ENCODE measurements around the gene TEAD4. TPM values are rescaled to one million over a fixed set of nuclear protein-coding genes. Genes with fewer than 3 reads are reported as not detected.

Gene TEAD4
- total RNA-seq, 1 experiment from 2014 or later: 127 TPM

DNA sequence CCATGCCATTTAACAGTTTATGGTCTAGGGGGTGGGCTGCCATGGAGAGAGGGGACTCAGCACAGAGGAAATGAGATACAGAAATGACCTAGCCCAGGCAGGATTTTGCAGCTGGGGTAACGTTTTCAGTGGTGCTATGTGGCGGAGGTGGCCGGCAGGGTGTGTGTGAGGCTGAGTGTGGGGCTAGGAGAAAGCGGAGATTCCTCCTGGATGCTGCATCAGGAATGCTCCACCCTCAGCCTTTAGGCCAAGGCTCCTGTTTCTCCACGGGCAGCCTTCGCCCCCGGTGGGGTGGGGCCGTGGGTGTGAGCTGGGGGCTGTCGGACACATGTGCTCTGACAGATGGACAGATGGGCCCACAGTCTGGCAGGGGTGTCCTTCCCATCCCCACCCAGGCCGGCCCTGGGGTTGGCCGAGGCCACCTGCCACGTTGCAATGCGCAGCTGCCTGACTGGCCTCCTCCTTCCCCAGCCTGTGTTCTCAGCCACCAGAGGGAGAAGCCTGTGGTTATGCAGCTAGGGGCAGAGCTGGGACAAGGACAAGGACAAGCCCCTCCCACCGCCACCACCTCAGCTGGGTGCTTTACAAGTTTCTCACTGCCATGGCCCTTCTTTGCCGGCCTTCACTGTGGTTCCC is 44.3 kb downstream of the TEAD4 start:
- Mint-ChIP-seq H3K36me3 (ENCODE audit: insufficient read depth in 1 of 3, low read depth in 3 of 3) (peaks cover 9 to 71% (median 18%) of the 10 kb centered on the region in 3 experiments; a peak in 6 of 7 replicates), H3K4me1 (peaks cover 31 to 37% of the 10 kb centered on the region in 2 experiments), H3K27me3 (ENCODE audit: low read depth) (no peaks in the 10 kb centered on the region; the same call in 1 of the 2 replicates), H3K4me3 (no peak overlapping the region), H3K9me3 (no peaks in the 10 kb centered on the region), H3K27ac (peak overlapping the region; percentile 68 to 88 (median 80); a peak in 5 of 7 replicates)
- Histone ChIP-seq H3K4ac (ENCODE audit: low read depth, low read length) (no peak overlapping the region), H4K8ac (replicated peaks; ENCODE audit: insufficient read length, low read depth, low read length) (no peak overlapping the region), H3K27me3 (ENCODE audit: insufficient read depth, low read length) (no peaks in the 10 kb centered on the region), H3K23ac (ENCODE audit: insufficient read length, low read depth, low read length) (no peak overlapping the region), H3T11ph (ENCODE audit: low read length) (no peak overlapping the region), H2AFZ (ENCODE audit: low read length) (no peak overlapping the region), H2BK15ac (ENCODE audit: low read depth, low read length) (no peak overlapping the region), H2BK5ac (ENCODE audit: insufficient read length, low read length) (no peak overlapping the region), H3K4me1 (ENCODE audit: insufficient read depth, low read length) (peaks cover 5% of the 10 kb centered on the region), H2BK20ac (ENCODE audit: low read depth, low read length, poor library complexity, severe bottlenecking) (no peak overlapping the region), H3K14ac (ENCODE audit: insufficient read depth, low read length) (no peak overlapping the region), H2AK5ac (ENCODE audit: insufficient read length, low read length) (no peak overlapping the region), H3K23me2 (ENCODE audit: insufficient read length, low read depth, low read length, poor library complexity, severe bottlenecking) (no peaks in the 10 kb centered on the region), H3K27ac (ENCODE audit: insufficient read length, low read depth, low read length) (no peak overlapping the region), H3K79me2 (ENCODE audit: insufficient read depth, low read length) (no peaks in the 10 kb centered on the region; the same call in 1 of the 2 replicates), H2BK120ac (ENCODE audit: low read depth, low read length, poor library complexity, severe bottlenecking) (no peak overlapping the region), H4K20me1 (ENCODE audit: control insufficient read depth, insufficient read depth, insufficient read length) (no peaks in the 10 kb centered on the region), H3K56ac (ENCODE audit: insufficient read length, low read depth, low read length) (no peak overlapping the region), H3K9ac (ENCODE audit: extremely low read depth, insufficient read length, low read length) (no peak overlapping the region), H3K79me1 (ENCODE audit: insufficient read depth, low read depth, low read length, poor library complexity, severe bottlenecking) (peaks cover 8% of the 10 kb centered on the region), H4K91ac (ENCODE audit: insufficient read length, low read depth, low read length) (no peak overlapping the region), H3K4me2 (ENCODE audit: insufficient read depth, insufficient read length, low read length) (no peak overlapping the region), H4K5ac (ENCODE audit: insufficient read length, low read depth, low read length) (no peak overlapping the region), H3K18ac (ENCODE audit: insufficient read length, low read depth, low read length) (no peak overlapping the region), H2BK12ac (ENCODE audit: insufficient read length, low read depth, low read length) (no peak overlapping the region), H3K9me3 (ENCODE audit: control insufficient read depth, low read depth, low read length) (no peaks in the 10 kb centered on the region)
- TF ChIP-seq, protein P1, sequence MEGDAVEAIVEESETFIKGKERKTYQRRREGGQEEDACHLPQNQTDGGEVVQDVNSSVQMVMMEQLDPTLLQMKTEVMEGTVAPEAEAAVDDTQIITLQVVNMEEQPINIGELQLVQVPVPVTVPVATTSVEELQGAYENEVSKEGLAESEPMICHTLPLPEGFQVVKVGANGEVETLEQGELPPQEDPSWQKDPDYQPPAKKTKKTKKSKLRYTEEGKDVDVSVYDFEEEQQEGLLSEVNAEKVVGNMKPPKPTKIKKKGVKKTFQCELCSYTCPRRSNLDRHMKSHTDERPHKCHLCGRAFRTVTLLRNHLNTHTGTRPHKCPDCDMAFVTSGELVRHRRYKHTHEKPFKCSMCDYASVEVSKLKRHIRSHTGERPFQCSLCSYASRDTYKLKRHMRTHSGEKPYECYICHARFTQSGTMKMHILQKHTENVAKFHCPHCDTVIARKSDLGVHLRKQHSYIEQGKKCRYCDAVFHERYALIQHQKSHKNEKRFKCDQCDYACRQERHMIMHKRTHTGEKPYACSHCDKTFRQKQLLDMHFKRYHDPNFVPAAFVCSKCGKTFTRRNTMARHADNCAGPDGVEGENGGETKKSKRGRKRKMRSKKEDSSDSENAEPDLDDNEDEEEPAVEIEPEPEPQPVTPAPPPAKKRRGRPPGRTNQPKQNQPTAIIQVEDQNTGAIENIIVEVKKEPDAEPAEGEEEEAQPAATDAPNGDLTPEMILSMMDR (conservative IDR thresholded peaks at IDR 0.05): peak; percentile 26; the same call in 1 of the 3 replicates
- DNase-seq: peak; percentile 66
- WGBS (ENCODE audit: extremely low coverage, insufficient read length, low lambda C conversion rate): no CpG with 5 or more reads among the region's 15 CpGs
